ENCODE measurements around the gene PRKAR2B.

Gene PRKAR2B

DNA sequence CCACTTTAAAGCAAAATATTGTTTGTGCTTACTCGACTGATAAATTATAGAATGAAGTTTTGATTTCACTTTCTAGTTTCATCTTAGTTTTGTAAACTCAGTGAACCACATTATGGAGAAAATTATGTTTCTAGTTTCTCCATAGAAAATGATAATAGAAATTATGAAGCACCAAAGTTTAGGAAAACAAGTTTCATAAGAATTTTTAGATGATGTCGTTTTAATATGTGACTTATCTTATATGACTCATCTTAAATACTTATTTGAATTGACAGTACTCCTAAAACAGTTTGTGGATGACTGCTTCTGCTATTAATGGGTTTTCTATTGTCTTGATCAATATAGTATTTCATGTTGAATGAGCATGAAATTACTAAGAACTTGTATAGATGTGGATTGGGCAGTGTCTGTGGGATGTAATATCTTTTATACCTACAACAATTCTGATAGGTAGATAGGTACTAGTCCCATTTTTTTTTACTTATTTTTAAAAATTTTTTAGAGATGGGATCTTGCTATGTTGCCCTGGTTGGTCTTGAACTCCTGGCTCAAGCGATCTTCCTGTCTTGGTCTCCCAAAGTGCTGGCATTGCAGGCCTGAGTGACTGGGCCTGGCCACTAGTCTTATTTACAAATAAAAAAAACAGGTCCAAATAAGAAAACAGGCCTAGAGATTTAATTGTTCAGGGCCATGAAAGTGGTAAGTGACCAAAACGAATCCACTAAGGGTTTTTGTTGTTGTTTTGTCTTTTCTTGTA, 127.9 kb downstream of the PRKAR2B start:
- in situ Hi-C loops (cut with MboI; ENCODE audit: low sequenced_read_pairs) = no loop called here

DNA sequence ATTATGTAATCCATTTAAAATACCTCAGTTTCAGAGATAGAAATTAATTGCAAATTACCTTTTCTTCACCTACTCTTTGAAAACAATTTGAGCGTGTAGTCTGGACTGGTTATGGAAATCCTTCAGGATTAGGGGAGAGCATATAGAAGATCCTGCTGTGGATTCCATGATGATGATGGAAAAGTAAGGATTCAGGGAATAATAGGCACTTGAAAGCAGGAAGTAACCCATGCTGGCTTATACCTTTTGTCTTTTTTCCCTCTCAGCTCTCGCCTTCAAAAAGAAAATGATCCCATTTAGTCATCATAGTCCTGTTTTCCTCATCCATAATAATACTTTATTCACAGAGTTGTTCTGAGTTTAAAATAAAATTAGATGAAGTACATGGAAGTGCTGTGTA, 128.7 kb downstream of the PRKAR2B start:
- in situ Hi-C loops (cut with MboI; ENCODE audit: low sequenced_read_pairs) = no loop called here

GRCh38 chr7:107173691-107174406, 129.3 kb downstream of the PRKAR2B start:
- in situ Hi-C loops (cut with MboI; ENCODE audit: low sequenced_read_pairs) = no loop called here

- in situ Hi-C loops (cut with MboI; ENCODE audit: low sequenced_read_pairs) = loop anchor here (25.0 kb wide), 1 partner anchor 558 kb away; the partner anchor contains the start of gene CBLL1
Observed at GRCh38 chr7:107179326-107180164, 135.0 kb downstream of the PRKAR2B start.

DNA sequence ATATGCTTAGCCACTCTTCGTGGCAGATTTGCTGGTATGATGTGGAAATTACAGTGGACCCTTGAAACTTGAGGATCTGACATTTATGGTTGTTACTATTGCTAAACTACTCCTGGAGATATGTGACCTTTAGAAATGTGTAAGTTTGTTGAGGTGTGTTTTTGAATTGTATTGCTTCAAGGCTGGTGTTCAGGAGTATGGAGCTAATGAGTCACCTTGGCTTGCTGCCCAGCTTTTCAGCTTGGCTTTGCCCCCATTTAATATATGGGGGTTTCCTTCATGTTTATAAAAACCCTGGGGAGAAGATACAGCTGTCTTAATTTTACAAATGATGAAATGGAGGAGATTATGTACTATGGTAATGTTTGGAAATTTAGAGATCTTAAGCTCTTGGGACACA, 135.9 kb downstream of the PRKAR2B start:
- in situ Hi-C loops (cut with MboI; ENCODE audit: low sequenced_read_pairs) = loop anchor here (25.0 kb wide), 1 partner anchor 557 kb away; the partner anchor contains the start of gene CBLL1

- in situ Hi-C loops (cut with MboI; ENCODE audit: low sequenced_read_pairs) = loop anchor here (25.0 kb wide), 1 partner anchor 556 kb away; the partner anchor contains the start of gene CBLL1
Observed at GRCh38 chr7:107181172-107181571, 136.7 kb downstream of the PRKAR2B start.

DNA sequence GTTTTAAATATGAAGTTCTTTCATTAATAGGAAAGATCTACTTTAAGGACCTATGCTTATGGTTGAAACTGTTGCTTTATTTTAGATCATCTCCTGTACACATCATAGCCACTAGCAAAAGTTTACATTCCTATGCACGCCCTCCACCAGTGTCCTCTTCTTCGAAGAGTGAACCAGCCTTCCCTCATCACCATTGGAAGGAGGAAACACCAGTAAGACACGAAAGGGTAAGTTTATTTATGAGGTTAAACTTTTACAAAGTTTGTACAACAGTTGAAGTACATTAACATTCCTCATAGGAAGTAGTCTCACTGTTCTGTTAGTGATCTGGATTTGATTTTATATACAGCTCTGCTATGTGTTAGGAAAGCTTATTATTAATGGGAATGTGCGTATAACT, 141.2 kb downstream of the PRKAR2B start:
- in situ Hi-C loops (cut with MboI; ENCODE audit: low sequenced_read_pairs) = loop anchor here (25.0 kb wide), 1 partner anchor 552 kb away; the partner anchor contains the start of gene CBLL1

DNA sequence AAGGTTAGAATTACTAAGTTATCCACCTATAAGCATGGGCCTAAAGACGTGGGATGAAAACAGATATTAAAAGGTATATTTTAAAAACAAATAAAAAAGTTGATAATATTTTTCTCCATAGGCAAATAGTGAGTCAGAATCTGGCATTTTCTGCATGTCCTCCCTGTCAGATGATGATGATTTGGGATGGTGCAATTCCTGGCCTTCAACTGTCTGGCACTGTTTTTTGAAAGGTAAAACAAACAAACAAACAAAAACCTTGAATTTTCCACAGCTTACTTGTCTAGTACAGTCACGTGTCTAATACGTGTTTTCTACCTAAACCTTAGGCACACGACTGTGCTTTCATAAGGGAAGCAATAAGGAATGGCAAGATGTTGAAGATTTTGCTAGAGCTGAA, 141.7 kb downstream of the PRKAR2B start:
- in situ Hi-C loops (cut with MboI; ENCODE audit: low sequenced_read_pairs) = loop anchor here (25.0 kb wide), 1 partner anchor 551 kb away; the partner anchor contains the start of gene CBLL1

DNA sequence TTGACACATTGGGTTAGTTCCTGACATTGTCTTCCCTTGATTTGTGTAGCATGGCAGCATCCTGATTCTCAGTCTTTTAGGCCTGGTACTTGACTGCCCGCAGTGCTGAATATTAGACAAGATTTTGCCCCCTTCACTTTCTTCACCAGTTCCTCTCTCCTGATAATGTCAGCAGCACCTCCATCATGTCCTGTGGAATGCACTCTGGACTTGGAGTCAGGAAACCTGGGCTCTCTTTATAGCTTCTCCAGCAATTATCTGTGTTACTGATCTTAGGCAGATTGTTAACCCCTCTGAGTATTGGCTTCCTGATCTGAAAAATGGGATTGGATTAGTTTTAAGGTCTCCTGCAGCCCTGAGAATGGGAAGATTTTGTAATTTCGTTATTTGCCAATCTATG, 143.3 kb downstream of the PRKAR2B start:
- in situ Hi-C loops (cut with MboI; ENCODE audit: low sequenced_read_pairs) = loop anchor here (25.0 kb wide), 1 partner anchor 550 kb away; the partner anchor contains the start of gene CBLL1

DNA sequence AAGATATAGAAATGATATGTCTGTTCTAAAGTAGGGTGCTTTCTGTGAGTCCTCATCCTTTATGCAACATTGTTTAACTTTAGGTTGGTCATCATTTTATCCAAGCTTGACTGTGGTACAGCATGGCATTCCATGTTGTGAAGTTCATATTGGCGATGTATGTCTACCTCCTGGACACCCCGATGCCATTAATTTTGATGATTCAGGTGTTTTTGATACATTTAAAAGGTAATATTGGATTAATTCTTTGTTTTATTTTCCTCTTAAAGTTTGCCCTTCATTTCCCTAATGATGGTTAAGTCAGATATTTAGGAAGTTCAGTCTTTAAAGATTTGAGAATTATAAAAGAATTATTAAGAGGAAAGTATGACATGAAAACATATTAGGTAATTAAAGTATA, 145.6 kb downstream of the PRKAR2B start:
- in situ Hi-C loops (cut with MboI; ENCODE audit: low sequenced_read_pairs) = loop anchor here (25.0 kb wide), 1 partner anchor 547 kb away; the partner anchor contains the start of gene CBLL1

- in situ Hi-C loops (cut with MboI; ENCODE audit: low sequenced_read_pairs) = loop anchor here (25.0 kb wide), 1 partner anchor 543 kb away; the partner anchor contains the start of gene CBLL1
Observed at GRCh38 chr7:107194052-107194451, 149.5 kb downstream of the PRKAR2B start.

DNA sequence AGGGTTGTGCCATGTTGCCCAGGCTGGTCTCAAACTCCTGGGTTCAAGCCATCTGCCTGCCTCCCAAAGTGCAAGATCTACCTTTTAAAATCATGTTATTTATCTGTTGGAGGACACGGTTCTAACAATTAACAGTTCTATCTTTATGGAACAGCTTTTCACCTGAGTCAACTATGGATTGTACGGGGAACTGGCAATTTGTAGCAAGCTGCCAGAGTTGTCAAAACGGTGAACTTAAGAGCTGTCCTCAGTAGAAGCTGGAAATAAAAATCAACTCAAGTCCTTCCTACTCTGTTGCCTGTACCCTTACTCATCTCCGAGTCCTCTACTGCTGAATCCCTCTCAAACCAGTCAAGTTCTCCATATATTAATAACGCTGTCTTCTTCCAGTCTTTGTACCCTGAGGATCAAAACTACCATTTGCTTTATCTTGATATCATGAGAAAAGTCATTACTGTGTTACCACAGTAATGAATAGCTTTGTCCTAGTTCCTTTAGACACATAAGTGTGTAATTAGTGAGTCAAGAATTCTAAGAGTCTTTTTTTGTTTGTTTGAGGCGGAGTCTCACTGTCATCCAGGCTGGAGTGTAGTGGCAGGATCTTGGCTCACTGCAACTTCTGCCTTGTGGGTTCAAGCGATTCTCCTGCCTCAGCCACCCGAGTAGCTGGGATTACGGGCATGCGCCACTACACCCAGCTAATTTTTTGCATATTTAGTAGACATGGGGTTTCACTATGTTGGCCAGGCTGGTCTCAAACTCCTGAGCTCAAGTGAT, 152.5 kb downstream of the PRKAR2B start:
- in situ Hi-C loops (cut with MboI; ENCODE audit: low sequenced_read_pairs) = loop anchor here (25.0 kb wide), 1 partner anchor 540 kb away; the partner anchor contains the start of gene CBLL1

DNA sequence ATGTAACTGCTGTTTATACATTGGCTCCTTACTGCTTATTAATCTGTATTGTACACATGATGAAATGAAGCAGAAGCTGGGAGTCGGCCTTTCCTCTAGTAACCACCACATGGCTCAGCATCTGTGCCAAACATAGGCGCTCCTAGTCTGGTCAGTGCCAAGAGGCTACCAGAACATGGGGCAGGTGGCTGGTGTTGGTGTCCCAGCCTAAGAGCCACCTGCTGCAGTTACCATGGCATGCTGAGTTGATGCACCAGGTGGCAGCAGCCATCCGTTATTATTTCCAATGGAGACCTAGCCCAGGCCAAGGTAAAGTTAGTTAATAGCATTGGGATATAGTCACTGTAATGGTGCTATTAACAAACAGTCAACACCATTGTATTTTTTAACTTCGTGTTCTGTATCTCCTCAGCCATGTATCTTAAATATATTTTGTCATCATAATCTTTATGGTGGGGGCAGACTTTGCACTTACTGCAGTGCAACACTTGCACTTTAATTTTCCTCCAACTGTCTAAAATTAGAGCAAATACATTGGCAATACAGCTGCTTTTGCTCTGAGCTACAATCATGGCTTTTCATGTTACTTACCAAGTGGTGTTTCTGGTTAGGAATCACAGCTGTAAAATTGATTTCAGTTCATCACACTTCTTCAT, 157.4 kb downstream of the PRKAR2B start:
- in situ Hi-C loops (cut with MboI; ENCODE audit: low sequenced_read_pairs) = loop anchor here (25.0 kb wide), 1 partner anchor 660 kb away; no protein-coding TSS in a partner anchor

GRCh38 chr7:107203607-107204006, 159.1 kb downstream of the PRKAR2B start:
- in situ Hi-C loops (cut with MboI; ENCODE audit: low sequenced_read_pairs) = loop anchor here (25.0 kb wide), 1 partner anchor 659 kb away; no protein-coding TSS in a partner anchor

DNA sequence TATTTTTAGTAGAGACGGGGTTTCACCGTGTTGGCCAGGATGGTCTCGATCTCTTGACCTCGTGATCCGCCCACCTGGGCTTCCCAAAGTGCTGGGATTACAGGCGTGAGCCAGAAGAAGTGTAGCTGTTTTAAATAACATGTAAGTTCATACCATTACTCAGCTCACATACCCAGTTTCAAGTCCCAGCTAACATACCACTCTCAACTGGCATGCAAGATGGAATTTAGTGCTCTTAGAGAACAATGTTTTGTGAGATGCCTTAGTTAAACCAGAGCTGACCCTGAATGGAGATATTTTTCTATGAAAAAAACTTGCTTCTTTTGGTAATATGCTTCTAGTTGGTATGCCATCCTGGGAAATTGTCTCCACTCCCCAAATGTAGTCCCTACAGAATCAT, 161.6 kb downstream of the PRKAR2B start:
- in situ Hi-C loops (cut with MboI; ENCODE audit: low sequenced_read_pairs) = loop anchor here (25.0 kb wide), 1 partner anchor 656 kb away; no protein-coding TSS in a partner anchor

DNA sequence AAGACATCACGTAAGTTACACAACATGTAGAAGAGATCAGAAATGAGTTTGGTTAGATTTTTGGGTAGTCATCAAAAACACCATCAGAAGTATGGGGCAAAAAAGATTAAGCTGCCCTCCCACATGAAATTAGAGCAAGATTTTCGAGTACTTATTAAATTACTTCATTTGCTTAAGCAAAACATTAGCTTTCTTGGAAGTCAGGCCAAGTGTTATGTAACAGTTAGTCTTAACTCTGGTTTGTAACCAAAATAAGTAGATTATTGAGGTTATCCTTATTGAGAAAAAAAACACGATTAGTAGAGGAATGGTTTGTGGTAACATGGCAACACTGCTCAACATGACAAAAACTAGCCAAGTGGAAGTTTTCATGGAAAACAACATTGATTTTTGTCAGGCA, 162.2 kb downstream of the PRKAR2B start:
- in situ Hi-C loops (cut with MboI; ENCODE audit: low sequenced_read_pairs) = loop anchor here (25.0 kb wide), 1 partner anchor 656 kb away; no protein-coding TSS in a partner anchor

- in situ Hi-C loops (cut with MboI; ENCODE audit: low sequenced_read_pairs) = loop anchor here (25.0 kb wide), 1 partner anchor 655 kb away; no protein-coding TSS in a partner anchor
Observed at GRCh38 chr7:107207459-107207858, 163.0 kb downstream of the PRKAR2B start.

DNA sequence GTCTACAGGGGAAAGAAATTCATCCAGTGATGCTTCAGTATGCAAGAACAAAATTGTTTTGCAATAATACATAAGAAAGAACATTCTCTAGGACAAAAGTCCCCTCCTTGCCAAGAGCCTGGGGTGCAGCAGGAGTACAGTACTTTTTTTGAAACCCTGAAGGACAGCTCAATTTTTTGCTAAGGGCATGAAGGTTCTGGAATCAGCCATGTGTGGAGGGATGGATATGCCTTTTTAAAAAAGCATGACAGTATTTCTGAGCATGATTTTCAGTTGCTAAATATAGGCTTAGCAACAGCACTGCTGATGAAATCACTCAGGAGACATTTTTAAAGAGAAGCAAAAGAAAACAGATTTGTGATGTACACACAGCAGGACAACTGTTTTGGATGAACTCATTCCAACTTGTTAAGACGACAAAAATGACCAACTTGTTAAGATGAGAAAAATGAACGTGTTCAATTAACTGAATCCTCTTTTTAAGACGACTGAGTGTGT, 163.6 kb downstream of the PRKAR2B start:
- in situ Hi-C loops (cut with MboI; ENCODE audit: low sequenced_read_pairs) = loop anchor here (25.0 kb wide), 1 partner anchor 654 kb away; no protein-coding TSS in a partner anchor

DNA sequence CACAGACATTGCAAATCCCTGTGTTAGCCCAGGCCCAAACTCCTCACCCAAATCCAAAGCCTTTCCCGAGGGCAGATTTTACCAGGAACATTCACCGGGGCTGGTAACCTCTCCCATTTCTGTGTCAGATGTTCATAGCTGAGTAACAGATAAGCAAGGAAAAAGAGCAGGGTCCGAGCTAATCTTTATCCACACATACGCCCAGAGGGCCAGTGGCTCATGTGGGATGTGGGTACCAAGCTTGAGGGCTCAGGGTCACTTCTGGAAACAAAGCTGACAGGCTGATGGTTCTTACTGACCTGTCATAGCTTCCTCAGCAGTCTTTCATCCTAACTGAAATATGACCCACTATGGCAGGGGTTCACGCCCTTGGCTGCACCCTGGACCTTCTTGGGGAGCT, 164.1 kb downstream of the PRKAR2B start:
- in situ Hi-C loops (cut with MboI; ENCODE audit: low sequenced_read_pairs) = loop anchor here (25.0 kb wide), 1 partner anchor 654 kb away; no protein-coding TSS in a partner anchor
